GM06990 (cell line): ENCODE measurements around the gene SUCLG1.

Experiments
- DNase-seq: peaks from one replicate; pipeline ENCODE4 v3.0.0-alpha.2; 2011; ENCODE audit not compliant: insufficient read length; ENCODE audit errors: extremely low read depth
- H3K27me3 ChIP-seq: replicated peaks from 2 replicates; pipeline ENCODE4 v1.6.0; 2011; ENCODE audit warnings: low read length; ENCODE audit not compliant: control insufficient read depth, insufficient read depth
- H3K36me3 ChIP-seq: 2 replicates; pipeline ENCODE4 v1.5.1; 2011; ENCODE audit warnings: low read length; ENCODE audit not compliant: control insufficient read depth, insufficient read depth
- H3K4me3 ChIP-seq: replicated peaks from 2 replicates; pipeline ENCODE4 v1.5.1; 2011; ENCODE audit warnings: low read depth, mild to moderate bottlenecking, control low read depth, low read length
- CTCF ChIP-seq: IDR thresholded peaks from 2 replicates; pipeline ENCODE4 v1.5.1; 2011; ENCODE audit warnings: low read length, control low read depth, mild to moderate bottlenecking, inconsistent platforms; ENCODE audit not compliant: insufficient read depth, poor library complexity, severe bottlenecking

Gene SUCLG1

GRCh38 chr2:84393829-84394228 is 65.3 kb downstream of the SUCLG1 start:
- no peak for DNase-seq
- no peak for TF ChIP-seq CTCF
- no peak overlapping the region for H3K4me3 ChIP-seq

GRCh38 chr2:84389794-84390193 is 69.3 kb downstream of the SUCLG1 start:
- H3K36me3 ChIP-seq: no peaks in the 10 kb centered on the region
- H3K4me3 ChIP-seq: no peak overlapping the region
- H3K27me3 ChIP-seq: no peaks in the 10 kb centered on the region; the same call in 1 of the 2 replicates
- no peak for TF ChIP-seq CTCF
- DNase-seq: no peak

More at GRCh38 chr2:84393829-84394228, 65.3 kb downstream of the SUCLG1 start:
- Histone ChIP-seq H3K36me3 (no peaks in the 10 kb centered on the region), H3K27me3 (no peaks in the 10 kb centered on the region)

GRCh38 chr2:84388921-84389490 is 70.1 kb downstream of the SUCLG1 start:
- H3K36me3 ChIP-seq: no peaks in the 10 kb centered on the region
- TF ChIP-seq CTCF: no peak
- no peak for DNase-seq
- no peaks in the 10 kb centered on the region; the same call in 1 of the 2 replicates for H3K27me3 ChIP-seq
- H3K4me3 ChIP-seq: no peak overlapping the region

- no peaks in the 10 kb centered on the region; the same call in 1 of the 2 replicates for H3K27me3 ChIP-seq
- no peak overlapping the region for H3K4me3 ChIP-seq
- H3K36me3 ChIP-seq: no peaks in the 10 kb centered on the region
- DNase-seq: no peak
- TF ChIP-seq CTCF: no peak
These were observed 70.9 kb downstream of the SUCLG1 start for GRCh38 chr2:84388133-84388532.

GRCh38 chr2:84386336-84387040 is 72.6 kb downstream of the SUCLG1 start:
- H3K4me3 ChIP-seq: no peak overlapping the region
- H3K27me3 ChIP-seq: no peaks in the 10 kb centered on the region; the same call in 1 of the 2 replicates

More at GRCh38 chr2:84386336-84387040, 72.6 kb downstream of the SUCLG1 start:
- no peak for TF ChIP-seq CTCF
- DNase-seq: no peak
- no peaks in the 10 kb centered on the region for H3K36me3 ChIP-seq
